ENCODE measurements around the gene PCNX2. TPM values are rescaled to one million over a fixed set of nuclear protein-coding genes. Genes with fewer than 3 reads are reported as not detected.

PCNX2 gene
- total and polyA plus RNA-seq, 2 experiments from 2014 or later: 42.9 to 88.3 TPM

GRCh38 chr1:232983817-232984567, 311.5 kb downstream of the PCNX2 start:
- Mint-ChIP-seq H3K27me3 (ENCODE audit: insufficient read depth, low read depth, poor library complexity) (peaks cover 6% of the 10 kb centered on the region), H3K4me1 (peaks cover 10% of the 10 kb centered on the region), H3K4me3 (no peak overlapping the region), H3K27ac (peak overlapping the region; percentile 43; the same call in 1 of the 2 replicates), H3K9me3 (no peaks in the 10 kb centered on the region), H3K36me3 (ENCODE audit: low read depth) (peaks cover 17% of the 10 kb centered on the region; the same call in 2 of the 3 replicates)
- H3K9me2 ChIP-seq (ENCODE audit: insufficient read depth): no peaks in the 10 kb centered on the region
- no peaks in the 10 kb centered on the region for H3K27me3 ChIP-seq (ENCODE audit: insufficient read depth)
- H3K4me1 ChIP-seq (ENCODE audit: insufficient read depth): peaks cover 5% of the 10 kb centered on the region
- H3K36me3 ChIP-seq (ENCODE audit: insufficient read depth): no peaks in the 10 kb centered on the region; the same call in 1 of the 2 replicates
- H3K79me2 ChIP-seq (replicated peaks; ENCODE audit: insufficient read depth): no peaks in the 10 kb centered on the region
- no peak overlapping the region for H2AFZ ChIP-seq
- no peak for ATAC-seq
- 0 out of 2 replicates have a peak, but pooled peaks cover 6% of the 10 kb centered on the region for H4K20me1 ChIP-seq (replicated peaks; ENCODE audit: insufficient read depth)
- DNase-seq (ENCODE audit: low spot score): no peak
- TF ChIP-seq REST (IDR thresholded peaks at IDR 0.05; ENCODE audit: unreplicated experiment) (no peak), NANOG (IDR thresholded peaks at IDR 0.05; ENCODE audit: borderline replicate concordance) (no peak), POLR2AphosphoS5 (IDR thresholded peaks at IDR 0.05; ENCODE audit: low read depth) (0 out of 2 replicates have a peak, but pooled peaks have one; percentile 29)
- H3F3A ChIP-seq (replicated peaks; ENCODE audit: low read depth): no peaks in the 10 kb centered on the region
- H3K4me2 ChIP-seq: no peak overlapping the region
- no peak overlapping the region for H3K27ac ChIP-seq (ENCODE audit: low read depth)
- H3K4me3 ChIP-seq: no peak overlapping the region

DNA sequence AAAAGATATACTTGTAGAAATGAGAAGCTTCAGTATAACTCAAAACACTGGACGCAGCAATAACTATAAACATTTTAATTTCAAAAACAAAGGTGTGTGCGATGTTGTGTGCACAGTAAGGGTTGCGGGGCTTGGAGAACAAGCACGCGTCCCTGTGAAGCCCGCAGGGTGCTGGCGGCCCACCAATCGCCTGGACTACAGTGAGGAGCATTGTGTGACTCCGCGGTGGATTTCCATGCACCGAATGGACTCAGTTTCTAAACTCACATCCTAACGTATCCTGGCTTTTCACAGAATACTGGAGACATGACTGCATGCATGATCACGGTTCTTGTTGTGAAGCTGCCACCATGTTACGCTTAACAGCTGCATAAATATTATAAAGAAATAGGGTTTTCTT, 312.1 kb downstream of the PCNX2 start:
- no peaks in the 10 kb centered on the region for H3K9me3 Mint-ChIP-seq

More for the DNA sequence above, 312.1 kb downstream of the PCNX2 start:
- Mint-ChIP-seq H3K4me1 (peaks cover 10% of the 10 kb centered on the region), H3K36me3 (ENCODE audit: low read depth) (peaks cover 20% of the 10 kb centered on the region; the same call in 2 of the 3 replicates), H3K27me3 (ENCODE audit: insufficient read depth, low read depth, poor library complexity) (peaks cover 6% of the 10 kb centered on the region), H3K27ac (no peak overlapping the region), H3K4me3 (no peak overlapping the region)
- Histone ChIP-seq H3K36me3 (ENCODE audit: insufficient read depth) (no peaks in the 10 kb centered on the region), H2AFZ (no peak overlapping the region), H3K4me3 (no peak overlapping the region), H4K20me1 (replicated peaks; ENCODE audit: insufficient read depth) (0 out of 2 replicates have a peak, but pooled peaks cover 6% of the 10 kb centered on the region), H3F3A (replicated peaks; ENCODE audit: low read depth) (no peaks in the 10 kb centered on the region), H3K4me1 (ENCODE audit: insufficient read depth) (peaks cover 5% of the 10 kb centered on the region), H3K27me3 (ENCODE audit: insufficient read depth) (no peaks in the 10 kb centered on the region), H3K9me2 (ENCODE audit: insufficient read depth) (no peaks in the 10 kb centered on the region), H3K79me2 (replicated peaks; ENCODE audit: insufficient read depth) (no peaks in the 10 kb centered on the region), H3K27ac (ENCODE audit: low read depth) (no peak overlapping the region), H3K4me2 (no peak overlapping the region)
- no peak for ATAC-seq
- DNase-seq (ENCODE audit: low spot score): no peak
- no peak for TF ChIP-seq EZH2phosphoT487 (IDR thresholded peaks at IDR 0.05; ENCODE audit: unreplicated experiment)
- TF ChIP-seq STAT1 (IDR thresholded peaks at IDR 0.05; ENCODE audit: unreplicated experiment): no peak
- TF ChIP-seq CREB1 (CRISPR knock-in tag; IDR thresholded peaks at IDR 0.05; ENCODE audit: low read depth): no peak
- no peak for TF ChIP-seq JUNB (IDR thresholded peaks at IDR 0.05; ENCODE audit: unreplicated experiment)
- TF ChIP-seq POLR2AphosphoS5 (IDR thresholded peaks at IDR 0.05; ENCODE audit: low read depth): no peak; the same call in 1 of the 2 replicates
- TF ChIP-seq, protein P1, sequence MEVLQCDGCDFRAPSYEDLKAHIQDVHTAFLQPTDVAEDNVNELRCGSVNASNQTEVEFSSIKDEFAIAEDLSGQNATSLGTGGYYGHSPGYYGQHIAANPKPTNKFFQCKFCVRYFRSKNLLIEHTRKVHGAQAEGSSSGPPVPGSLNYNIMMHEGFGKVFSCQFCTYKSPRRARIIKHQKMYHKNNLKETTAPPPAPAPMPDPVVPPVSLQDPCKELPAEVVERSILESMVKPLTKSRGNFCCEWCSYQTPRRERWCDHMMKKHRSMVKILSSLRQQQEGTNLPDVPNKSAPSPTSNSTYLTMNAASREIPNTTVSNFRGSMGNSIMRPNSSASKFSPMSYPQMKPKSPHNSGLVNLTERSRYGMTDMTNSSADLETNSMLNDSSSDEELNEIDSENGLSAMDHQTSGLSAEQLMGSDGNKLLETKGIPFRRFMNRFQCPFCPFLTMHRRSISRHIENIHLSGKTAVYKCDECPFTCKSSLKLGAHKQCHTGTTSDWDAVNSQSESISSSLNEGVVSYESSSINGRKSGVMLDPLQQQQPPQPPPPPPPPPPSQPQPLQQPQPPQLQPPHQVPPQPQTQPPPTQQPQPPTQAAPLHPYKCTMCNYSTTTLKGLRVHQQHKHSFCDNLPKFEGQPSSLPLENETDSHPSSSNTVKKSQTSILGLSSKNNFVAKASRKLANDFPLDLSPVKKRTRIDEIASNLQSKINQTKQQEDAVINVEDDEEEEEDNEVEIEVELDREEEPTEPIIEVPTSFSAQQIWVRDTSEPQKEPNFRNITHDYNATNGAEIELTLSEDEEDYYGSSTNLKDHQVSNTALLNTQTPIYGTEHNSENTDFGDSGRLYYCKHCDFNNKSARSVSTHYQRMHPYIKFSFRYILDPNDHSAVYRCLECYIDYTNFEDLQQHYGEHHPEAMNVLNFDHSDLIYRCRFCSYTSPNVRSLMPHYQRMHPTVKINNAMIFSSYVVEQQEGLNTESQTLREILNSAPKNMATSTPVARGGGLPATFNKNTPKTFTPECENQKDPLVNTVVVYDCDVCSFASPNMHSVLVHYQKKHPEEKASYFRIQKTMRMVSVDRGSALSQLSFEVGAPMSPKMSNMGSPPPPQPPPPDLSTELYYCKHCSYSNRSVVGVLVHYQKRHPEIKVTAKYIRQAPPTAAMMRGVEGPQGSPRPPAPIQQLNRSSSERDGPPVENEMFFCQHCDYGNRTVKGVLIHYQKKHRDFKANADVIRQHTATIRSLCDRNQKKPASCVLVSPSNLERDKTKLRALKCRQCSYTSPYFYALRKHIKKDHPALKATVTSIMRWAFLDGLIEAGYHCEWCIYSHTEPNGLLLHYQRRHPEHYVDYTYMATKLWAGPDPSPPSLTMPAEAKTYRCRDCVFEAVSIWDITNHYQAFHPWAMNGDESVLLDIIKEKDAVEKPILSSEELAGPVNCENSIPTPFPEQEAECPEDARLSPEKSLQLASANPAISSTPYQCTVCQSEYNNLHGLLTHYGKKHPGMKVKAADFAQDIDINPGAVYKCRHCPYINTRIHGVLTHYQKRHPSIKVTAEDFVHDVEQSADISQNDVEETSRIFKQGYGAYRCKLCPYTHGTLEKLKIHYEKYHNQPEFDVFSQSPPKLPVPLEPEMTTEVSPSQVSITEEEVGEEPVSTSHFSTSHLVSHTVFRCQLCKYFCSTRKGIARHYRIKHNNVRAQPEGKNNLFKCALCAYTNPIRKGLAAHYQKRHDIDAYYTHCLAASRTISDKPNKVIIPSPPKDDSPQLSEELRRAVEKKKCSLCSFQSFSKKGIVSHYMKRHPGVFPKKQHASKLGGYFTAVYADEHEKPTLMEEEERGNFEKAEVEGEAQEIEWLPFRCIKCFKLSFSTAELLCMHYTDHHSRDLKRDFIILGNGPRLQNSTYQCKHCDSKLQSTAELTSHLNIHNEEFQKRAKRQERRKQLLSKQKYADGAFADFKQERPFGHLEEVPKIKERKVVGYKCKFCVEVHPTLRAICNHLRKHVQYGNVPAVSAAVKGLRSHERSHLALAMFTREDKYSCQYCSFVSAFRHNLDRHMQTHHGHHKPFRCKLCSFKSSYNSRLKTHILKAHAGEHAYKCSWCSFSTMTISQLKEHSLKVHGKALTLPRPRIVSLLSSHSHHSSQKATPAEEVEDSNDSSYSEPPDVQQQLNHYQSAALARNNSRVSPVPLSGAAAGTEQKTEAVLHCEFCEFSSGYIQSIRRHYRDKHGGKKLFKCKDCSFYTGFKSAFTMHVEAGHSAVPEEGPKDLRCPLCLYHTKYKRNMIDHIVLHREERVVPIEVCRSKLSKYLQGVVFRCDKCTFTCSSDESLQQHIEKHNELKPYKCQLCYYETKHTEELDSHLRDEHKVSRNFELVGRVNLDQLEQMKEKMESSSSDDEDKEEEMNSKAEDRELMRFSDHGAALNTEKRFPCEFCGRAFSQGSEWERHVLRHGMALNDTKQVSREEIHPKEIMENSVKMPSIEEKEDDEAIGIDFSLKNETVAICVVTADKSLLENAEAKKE (CRISPR knock-in tag; IDR thresholded peaks at IDR 0.05): no peak
- no peak for TF ChIP-seq ETS1 (IDR thresholded peaks at IDR 0.05)
- TF ChIP-seq ZNF331 (CRISPR knock-in tag; IDR thresholded peaks at IDR 0.05; ENCODE audit: low read depth): no peak
